ENCODE measurements around the gene CFAP99.

GRCh38 chr4:2469192-2469984, 50.6 kb downstream of the CFAP99 start:
- TF ChIP-seq CTCF (IDR thresholded peaks at IDR 0.05) (no peak), EZH2 (IDR thresholded peaks at IDR 0.05; ENCODE audit: borderline replicate concordance, insufficient read depth, low read depth, low read length, poor library complexity, severe bottlenecking) (no peak)

All from B cell (primary cell).